ENCODE measurements around the gene CLPX.
A peak's percentile ranks its signal among the peaks of the same experiment; 100 is the strongest.
"Not testable (repeated sequence)": the region's sequence is repeated elsewhere in the genome, so short reads cannot be mapped to it uniquely, and the experiment has no call there.

The CLPX gene

DNA sequence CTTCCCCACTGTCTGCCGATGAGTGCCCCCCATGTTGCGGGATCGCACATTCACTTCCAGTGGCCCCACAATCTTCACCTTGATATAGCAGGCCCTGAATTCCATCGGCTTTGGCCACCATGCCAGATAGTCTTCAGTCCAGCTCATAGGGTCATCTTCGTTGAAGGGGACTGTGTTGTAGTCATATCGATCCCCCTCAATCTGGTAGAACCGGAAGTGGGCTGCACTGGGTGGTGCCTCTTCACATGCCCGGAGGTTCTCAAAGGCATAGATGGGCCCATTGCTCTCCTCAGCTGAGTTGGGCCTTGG is 12.1 kb upstream of the CLPX start:
- no peak overlapping the region for H3K4me3 ChIP-seq (replicated peaks; ENCODE audit: low read depth, low read length)
- TF ChIP-seq, protein P1, sequence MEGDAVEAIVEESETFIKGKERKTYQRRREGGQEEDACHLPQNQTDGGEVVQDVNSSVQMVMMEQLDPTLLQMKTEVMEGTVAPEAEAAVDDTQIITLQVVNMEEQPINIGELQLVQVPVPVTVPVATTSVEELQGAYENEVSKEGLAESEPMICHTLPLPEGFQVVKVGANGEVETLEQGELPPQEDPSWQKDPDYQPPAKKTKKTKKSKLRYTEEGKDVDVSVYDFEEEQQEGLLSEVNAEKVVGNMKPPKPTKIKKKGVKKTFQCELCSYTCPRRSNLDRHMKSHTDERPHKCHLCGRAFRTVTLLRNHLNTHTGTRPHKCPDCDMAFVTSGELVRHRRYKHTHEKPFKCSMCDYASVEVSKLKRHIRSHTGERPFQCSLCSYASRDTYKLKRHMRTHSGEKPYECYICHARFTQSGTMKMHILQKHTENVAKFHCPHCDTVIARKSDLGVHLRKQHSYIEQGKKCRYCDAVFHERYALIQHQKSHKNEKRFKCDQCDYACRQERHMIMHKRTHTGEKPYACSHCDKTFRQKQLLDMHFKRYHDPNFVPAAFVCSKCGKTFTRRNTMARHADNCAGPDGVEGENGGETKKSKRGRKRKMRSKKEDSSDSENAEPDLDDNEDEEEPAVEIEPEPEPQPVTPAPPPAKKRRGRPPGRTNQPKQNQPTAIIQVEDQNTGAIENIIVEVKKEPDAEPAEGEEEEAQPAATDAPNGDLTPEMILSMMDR (IDR thresholded peaks at IDR 0.05; ENCODE audit: low read depth, low read length, missing control alignments): no peak
- DNase-seq (ENCODE audit: extremely low read depth, low read depth): no peak

DNA sequence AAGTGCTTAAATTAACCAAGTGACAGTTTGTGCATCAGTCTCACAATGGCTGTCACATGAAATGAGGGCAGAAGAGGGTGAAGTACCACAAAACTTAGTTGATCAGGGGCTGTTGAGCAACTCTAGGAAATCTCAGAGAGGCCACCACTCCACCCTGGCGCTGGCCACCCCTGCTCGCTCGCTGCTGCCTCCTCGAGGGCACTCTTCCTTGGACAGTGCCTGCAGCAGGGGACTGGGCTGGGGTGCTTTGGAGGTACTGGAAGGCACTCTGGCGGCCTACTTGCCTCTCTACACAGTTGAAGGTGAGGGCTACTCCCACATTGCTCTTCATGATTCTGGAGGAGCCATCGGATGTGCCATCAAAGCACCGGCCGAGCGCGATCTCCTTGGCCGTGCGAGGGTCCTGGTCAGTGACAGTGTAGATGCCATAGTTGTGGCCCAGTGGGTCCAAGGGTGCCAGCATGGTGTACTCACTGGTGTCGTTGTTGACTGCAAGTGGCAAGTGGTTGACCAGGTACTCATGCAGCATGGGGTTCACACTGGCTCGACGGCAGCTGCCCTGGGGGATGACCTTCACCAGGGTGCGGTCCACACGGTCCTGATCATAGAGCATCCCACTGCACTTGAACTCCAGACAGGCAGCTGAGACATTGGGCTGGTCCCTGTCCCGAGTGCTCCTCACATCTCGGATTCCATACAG is 11.6 kb upstream of the CLPX start:
- TF ChIP-seq, protein P1 (IDR thresholded peaks at IDR 0.05; ENCODE audit: low read depth, low read length, missing control alignments): no peak
- no peak overlapping the region for H3K4me3 ChIP-seq (replicated peaks; ENCODE audit: low read depth, low read length)
- DNase-seq (ENCODE audit: extremely low read depth, low read depth): no peak

DNA sequence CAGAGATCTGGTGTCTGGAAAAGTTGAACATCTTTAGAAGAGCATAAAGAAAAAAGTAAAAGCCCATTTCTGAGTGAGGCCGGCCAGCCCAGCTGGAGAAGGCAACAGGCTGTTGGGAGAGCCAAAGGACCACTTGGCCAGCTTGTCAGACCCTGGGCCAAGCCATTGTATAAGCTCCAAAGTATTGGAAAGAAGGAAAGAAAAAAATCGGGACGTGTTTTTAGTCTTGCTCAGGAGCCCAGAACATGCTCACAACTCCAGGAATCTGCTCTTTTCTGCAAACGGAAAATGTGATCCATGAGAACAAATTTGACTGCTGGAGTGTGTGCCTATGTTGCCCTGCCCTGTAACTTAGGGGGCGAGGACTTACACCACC is 10.4 kb upstream of the CLPX start:
- no peak for DNase-seq (ENCODE audit: extremely low read depth, low read depth)

DNA sequence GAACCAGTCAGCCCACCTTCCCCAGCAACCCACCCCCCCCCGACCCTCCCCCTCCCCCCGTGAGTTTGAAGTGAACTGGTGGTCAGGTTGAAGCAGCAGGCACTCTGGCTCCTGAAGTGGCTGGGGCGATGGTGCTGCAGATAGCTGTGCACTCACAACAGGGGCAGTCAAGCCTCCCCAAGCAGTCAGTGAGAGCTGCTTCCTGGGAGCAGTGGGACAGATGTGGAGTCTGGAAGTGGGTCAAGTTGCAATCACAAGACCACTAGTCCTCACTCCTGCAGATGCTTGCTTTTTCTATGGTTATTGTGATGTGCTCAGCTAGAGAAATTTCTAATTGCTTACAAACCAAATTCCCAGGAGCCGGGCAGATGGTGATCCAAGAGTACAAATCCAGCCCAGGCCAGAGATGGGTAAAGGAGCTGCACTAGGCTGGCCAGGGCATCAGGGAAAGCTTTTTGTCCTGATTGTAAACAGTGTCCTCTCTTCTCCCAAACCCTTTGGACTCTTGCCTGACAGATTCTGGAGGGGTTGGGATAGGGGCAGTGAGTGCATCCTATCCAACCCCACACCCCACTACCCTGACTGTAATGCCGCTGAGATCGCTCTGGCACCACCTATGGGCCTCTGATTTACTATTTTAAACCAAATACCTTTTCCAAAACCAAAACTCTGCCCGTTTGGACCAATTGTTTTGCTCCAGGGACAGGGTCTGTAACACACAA is 9.8 kb upstream of the CLPX start:
- TF ChIP-seq, protein P1 (IDR thresholded peaks at IDR 0.05; ENCODE audit: low read depth, low read length, missing control alignments): peak; percentile 8
- H3K4me3 ChIP-seq (replicated peaks; ENCODE audit: low read depth, low read length): no peak overlapping the region
- DNase-seq (ENCODE audit: extremely low read depth, low read depth): no peak

More for the DNA sequence above, 10.4 kb upstream of the CLPX start:
- H3K4me3 ChIP-seq (replicated peaks; ENCODE audit: low read depth, low read length): no peak overlapping the region
- TF ChIP-seq, protein P1 (IDR thresholded peaks at IDR 0.05; ENCODE audit: low read depth, low read length, missing control alignments): no peak

DNA sequence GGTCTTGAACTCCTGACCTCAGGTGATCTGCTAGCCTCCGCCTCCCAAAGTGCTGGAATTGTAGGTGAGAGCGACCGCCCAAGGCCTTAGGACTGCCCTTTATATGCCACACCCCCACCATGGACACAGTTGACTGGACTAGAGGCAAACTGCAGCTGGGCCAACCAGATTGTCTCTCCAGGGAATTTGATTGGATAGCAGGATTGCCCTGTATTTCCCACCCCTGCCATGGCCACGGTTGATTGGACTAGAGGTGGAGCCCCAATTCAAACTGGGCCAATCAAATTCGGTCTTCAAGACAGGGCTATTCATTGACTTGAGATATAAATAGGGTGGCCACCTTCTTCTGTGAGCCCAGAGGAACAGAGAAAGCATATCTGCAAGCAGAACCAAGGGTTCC is 6.9 kb upstream of the CLPX start:
- DNase-seq (ENCODE audit: extremely low read depth, low read depth): no peak
- TF ChIP-seq, protein P1 (IDR thresholded peaks at IDR 0.05; ENCODE audit: low read depth, low read length, missing control alignments): no peak

DNA sequence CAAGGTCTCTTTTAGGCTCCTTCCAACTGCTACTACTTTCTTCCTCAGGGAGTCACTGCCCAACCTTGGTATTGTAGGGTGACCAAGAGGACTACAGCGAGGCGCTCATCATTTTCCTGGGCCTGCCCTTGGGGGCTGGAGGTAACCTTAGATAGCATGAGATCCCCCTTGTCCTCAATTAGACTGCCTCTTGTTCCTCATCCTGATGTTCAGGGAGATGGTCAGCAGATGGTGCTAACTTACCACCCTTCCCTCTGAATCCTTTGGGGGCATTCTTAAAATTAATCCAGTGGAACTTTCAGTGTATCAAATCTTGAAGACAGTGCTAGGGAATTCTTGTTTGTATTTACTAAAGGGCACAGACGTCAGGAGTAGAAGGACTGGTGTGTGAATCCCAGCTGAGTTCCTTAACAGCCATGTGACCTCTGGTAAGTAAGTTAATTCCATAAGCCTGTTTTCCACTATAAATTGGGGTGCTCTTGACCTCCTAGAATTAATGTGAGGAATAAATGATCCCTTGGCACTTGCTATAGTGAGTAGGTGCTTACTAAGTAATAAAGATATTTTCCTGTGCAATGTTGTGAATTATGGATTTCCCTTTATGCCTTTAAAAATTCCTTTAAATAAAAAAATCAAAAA is 4.1 kb upstream of the CLPX start:
- TF ChIP-seq, protein P1 (IDR thresholded peaks at IDR 0.05; ENCODE audit: low read depth, low read length, missing control alignments): peak; percentile 76
- no peak overlapping the region for H3K4me3 ChIP-seq (replicated peaks; ENCODE audit: low read depth, low read length)
- DNase-seq (ENCODE audit: extremely low read depth, low read depth): no peak

More for the DNA sequence above, 6.9 kb upstream of the CLPX start:
- no peak overlapping the region for H3K4me3 ChIP-seq (replicated peaks; ENCODE audit: low read depth, low read length)

DNA sequence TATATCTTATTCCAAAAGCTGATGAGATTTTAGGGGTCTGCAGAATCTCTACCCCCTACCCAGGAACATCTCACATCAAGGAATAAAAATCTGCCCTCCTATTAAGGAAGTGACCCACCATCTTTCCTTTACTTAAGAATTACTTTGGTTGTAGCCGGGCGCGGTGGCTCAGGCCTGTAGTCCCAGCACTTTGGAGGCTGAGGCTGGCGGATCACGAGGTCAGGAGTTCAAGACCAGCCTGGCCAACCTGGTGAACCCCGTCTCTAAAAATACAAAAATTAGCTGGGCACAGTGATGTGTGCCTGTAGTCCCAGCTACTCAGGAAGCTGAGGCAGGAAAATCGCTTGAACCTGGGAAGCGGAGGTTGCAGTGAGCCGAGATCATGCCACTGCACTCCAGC is 3.3 kb upstream of the CLPX start:
- H3K4me3 ChIP-seq (replicated peaks; ENCODE audit: low read depth, low read length); DNase-seq (ENCODE audit: extremely low read depth, low read depth): not testable (repeated sequence)

All from HFF-Myc (cell line).